ENCODE measurements around the gene SESN3.

DNA sequence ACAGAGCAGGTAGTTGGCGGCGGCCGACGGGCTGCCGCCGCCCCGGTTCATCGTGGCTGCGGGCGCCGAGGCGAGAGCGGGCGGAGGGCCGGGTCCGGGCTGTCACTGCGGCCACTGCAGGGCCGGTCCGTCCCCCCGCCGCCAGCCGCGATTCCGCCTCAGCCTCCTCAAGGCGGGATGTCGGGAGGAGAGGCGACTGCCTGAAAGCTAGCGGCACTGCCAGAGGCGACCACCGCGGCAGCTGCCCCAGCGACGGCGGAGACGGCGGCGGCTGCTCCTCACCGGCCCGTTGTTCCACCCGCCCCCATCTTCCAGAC is 234 bp downstream of the SESN3 start:
- TF ChIP-seq EZH2 (IDR thresholded peaks at IDR 0.05; ENCODE audit: insufficient read depth, poor library complexity, severe bottlenecking) (no peak), EZH2phosphoT487 (IDR thresholded peaks at IDR 0.05; ENCODE audit: insufficient read depth, low read depth) (no peak)

Measured in GM23248 (cell line).